ENCODE measurements around the gene NECAB3. TPM values are rescaled to one million over a fixed set of nuclear protein-coding genes. Genes with fewer than 3 reads are reported as not detected.

The NECAB3 gene
- total and polyA plus RNA-seq, 4 donors, result 10.5 to 14.8 (median 11.1) TPM

DNA sequence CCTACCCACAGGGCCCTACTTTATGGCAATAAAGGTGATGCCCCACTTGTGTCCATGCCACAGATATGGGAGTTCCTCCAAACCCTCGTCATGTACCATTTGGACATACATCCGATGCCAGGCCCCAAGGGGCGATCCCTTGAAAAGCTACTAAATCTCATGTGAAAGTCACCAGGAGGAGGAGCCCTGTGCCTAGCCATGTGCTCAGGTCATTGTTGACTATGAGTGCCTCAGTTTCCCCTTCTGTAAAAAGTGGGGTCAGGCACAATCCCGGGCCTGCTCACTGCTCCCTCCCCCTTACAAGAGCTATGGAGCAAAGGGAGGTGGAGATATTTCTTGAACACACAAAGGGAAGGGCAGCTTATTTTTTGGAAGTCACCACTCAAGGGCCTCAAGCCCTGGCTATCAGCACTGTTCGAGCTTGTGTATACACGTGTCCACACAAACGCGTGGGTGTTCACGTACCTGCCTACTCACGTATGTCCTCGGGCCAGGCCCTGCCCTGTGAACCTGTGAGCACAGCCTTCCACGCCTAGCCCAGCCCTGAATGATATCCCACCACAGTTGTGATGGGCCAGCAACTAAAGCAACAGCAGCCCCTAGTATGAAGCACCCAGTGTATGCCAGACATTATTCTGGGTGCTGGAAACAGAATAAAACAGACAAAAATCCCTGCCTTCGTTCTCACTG lies 5.6 kb downstream of the NECAB3 start:
- no peak overlapping the region for H3K9ac ChIP-seq (ENCODE audit: low read depth in 1 of 2, low read length in 2 of 2)

DNA sequence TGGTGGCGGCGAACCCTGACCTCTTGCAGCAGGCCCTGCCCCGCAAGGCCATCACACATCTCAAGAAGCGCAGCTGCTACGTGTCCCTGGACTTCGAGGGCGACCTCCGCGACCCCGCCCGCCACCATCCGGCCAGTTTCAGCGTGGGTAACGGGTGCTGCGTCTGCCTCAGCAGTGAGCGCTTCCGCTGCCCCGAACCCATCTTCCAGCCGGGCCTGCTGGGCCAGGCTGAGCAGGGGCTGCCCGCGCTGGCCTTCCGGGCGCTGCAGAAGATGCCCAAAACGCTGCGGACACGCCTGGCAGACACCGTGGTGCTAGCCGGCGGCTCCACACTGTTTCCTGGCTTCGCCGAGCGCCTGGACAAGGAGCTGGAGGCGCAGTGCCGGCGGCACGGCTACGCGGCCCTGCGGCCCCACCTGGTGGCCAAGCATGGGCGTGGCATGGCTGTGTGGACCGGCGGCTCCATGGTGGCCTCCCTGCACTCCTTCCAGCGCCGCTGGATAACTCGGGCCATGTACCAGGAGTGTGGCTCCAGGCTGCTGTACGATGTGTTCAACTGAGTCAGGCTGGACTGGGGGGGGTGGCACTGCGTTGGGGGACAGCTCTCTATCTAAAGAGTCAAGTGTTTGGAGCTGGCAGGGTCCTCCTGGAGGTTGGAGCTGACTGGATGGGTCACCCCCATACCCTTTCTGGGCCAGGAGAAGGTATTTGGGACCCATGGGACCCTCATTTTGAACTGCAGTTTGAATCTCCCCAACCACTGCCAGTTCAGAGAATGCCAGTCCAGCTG lies 6.4 kb downstream of the NECAB3 start:
- Histone ChIP-seq H3K36me3 (ENCODE audit: control insufficient read depth in 4 of 4, insufficient read depth in 3 of 4, low read depth in 1 of 4, low read length in 3 of 4) (peaks cover 0 to 4% (median 0%) of the 10 kb centered on the region in 4 donors), H3K4me1 (ENCODE audit: control insufficient read depth in 4 of 4, insufficient read depth in 4 of 4, low read length in 3 of 4) (peaks cover 3 to 49% (median 20%) of the 10 kb centered on the region in 4 donors), H3K27ac (ENCODE audit: low read depth in 1 of 2, low read length in 2 of 2) (peak overlapping the region; percentile 70 to 75), H3K4me3 (ENCODE audit: low read depth in 1 of 3, low read length in 3 of 3) (peak overlapping the region; percentile 49 to 64 (median 56)), H3K27me3 (ENCODE audit: control insufficient read depth in 4 of 4, insufficient read depth in 4 of 4, low read length in 3 of 4) (no peaks in the 10 kb centered on the region), H3K9ac (ENCODE audit: low read depth in 1 of 2, low read length in 2 of 2) (no peak overlapping the region), H3K9me3 (ENCODE audit: control insufficient read depth in 4 of 4, low read length in 3 of 4) (no peaks in the 10 kb centered on the region)
- peak; percentile 81 for DNase-seq (ENCODE audit: low spot score)
- WGBS, result 32% methylated on average over 47 of the region's 47 CpGs
- TF ChIP-seq NR2F2 (IDR thresholded peaks at IDR 0.05), result no peak
- peak; percentile 83 to 95 for TF ChIP-seq RAD21 (IDR thresholded peaks at IDR 0.05)
- no peak for TF ChIP-seq FOXA2 (IDR thresholded peaks at IDR 0.05)
- TF ChIP-seq, protein P1, sequence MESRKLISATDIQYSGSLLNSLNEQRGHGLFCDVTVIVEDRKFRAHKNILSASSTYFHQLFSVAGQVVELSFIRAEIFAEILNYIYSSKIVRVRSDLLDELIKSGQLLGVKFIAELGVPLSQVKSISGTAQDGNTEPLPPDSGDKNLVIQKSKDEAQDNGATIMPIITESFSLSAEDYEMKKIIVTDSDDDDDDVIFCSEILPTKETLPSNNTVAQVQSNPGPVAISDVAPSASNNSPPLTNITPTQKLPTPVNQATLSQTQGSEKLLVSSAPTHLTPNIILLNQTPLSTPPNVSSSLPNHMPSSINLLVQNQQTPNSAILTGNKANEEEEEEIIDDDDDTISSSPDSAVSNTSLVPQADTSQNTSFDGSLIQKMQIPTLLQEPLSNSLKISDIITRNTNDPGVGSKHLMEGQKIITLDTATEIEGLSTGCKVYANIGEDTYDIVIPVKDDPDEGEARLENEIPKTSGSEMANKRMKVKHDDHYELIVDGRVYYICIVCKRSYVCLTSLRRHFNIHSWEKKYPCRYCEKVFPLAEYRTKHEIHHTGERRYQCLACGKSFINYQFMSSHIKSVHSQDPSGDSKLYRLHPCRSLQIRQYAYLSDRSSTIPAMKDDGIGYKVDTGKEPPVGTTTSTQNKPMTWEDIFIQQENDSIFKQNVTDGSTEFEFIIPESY (IDR thresholded peaks at IDR 0.05), result no peak
- TF ChIP-seq, protein P2, sequence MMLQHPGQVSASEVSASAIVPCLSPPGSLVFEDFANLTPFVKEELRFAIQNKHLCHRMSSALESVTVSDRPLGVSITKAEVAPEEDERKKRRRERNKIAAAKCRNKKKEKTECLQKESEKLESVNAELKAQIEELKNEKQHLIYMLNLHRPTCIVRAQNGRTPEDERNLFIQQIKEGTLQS (IDR thresholded peaks at IDR 0.05), result no peak
- TF ChIP-seq SP1 (IDR thresholded peaks at IDR 0.05), result peak; percentile 10
- TF ChIP-seq RXRA (IDR thresholded peaks at IDR 0.05), result no peak
- TF ChIP-seq HNF4G (IDR thresholded peaks at IDR 0.05), result no peak
- TF ChIP-seq, protein P3, sequence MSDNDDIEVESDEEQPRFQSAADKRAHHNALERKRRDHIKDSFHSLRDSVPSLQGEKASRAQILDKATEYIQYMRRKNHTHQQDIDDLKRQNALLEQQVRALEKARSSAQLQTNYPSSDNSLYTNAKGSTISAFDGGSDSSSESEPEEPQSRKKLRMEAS (IDR thresholded peaks at IDR 0.05), result no peak
- TF ChIP-seq, protein P4, sequence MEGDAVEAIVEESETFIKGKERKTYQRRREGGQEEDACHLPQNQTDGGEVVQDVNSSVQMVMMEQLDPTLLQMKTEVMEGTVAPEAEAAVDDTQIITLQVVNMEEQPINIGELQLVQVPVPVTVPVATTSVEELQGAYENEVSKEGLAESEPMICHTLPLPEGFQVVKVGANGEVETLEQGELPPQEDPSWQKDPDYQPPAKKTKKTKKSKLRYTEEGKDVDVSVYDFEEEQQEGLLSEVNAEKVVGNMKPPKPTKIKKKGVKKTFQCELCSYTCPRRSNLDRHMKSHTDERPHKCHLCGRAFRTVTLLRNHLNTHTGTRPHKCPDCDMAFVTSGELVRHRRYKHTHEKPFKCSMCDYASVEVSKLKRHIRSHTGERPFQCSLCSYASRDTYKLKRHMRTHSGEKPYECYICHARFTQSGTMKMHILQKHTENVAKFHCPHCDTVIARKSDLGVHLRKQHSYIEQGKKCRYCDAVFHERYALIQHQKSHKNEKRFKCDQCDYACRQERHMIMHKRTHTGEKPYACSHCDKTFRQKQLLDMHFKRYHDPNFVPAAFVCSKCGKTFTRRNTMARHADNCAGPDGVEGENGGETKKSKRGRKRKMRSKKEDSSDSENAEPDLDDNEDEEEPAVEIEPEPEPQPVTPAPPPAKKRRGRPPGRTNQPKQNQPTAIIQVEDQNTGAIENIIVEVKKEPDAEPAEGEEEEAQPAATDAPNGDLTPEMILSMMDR (IDR thresholded peaks at IDR 0.05; ENCODE audit: low read depth, low read length, missing input control), result peak; percentile 85
- TF ChIP-seq, protein P5, sequence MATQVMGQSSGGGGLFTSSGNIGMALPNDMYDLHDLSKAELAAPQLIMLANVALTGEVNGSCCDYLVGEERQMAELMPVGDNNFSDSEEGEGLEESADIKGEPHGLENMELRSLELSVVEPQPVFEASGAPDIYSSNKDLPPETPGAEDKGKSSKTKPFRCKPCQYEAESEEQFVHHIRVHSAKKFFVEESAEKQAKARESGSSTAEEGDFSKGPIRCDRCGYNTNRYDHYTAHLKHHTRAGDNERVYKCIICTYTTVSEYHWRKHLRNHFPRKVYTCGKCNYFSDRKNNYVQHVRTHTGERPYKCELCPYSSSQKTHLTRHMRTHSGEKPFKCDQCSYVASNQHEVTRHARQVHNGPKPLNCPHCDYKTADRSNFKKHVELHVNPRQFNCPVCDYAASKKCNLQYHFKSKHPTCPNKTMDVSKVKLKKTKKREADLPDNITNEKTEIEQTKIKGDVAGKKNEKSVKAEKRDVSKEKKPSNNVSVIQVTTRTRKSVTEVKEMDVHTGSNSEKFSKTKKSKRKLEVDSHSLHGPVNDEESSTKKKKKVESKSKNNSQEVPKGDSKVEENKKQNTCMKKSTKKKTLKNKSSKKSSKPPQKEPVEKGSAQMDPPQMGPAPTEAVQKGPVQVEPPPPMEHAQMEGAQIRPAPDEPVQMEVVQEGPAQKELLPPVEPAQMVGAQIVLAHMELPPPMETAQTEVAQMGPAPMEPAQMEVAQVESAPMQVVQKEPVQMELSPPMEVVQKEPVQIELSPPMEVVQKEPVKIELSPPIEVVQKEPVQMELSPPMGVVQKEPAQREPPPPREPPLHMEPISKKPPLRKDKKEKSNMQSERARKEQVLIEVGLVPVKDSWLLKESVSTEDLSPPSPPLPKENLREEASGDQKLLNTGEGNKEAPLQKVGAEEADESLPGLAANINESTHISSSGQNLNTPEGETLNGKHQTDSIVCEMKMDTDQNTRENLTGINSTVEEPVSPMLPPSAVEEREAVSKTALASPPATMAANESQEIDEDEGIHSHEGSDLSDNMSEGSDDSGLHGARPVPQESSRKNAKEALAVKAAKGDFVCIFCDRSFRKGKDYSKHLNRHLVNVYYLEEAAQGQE (IDR thresholded peaks at IDR 0.05), result no peak
- no peak for TF ChIP-seq FOXA1 (IDR thresholded peaks at IDR 0.05)
- TF ChIP-seq JUND (IDR thresholded peaks at IDR 0.05), result no peak
- TF ChIP-seq HNF4A (conservative IDR thresholded peaks at IDR 0.05), result no peak

More for the DNA sequence above, 5.6 kb downstream of the NECAB3 start:
- Histone ChIP-seq H3K9me3 (ENCODE audit: control insufficient read depth in 4 of 4, low read length in 3 of 4) (no peaks in the 10 kb centered on the region), H3K27me3 (ENCODE audit: control insufficient read depth in 4 of 4, insufficient read depth in 4 of 4, low read length in 3 of 4) (no peaks in the 10 kb centered on the region), H3K4me1 (ENCODE audit: control insufficient read depth in 4 of 4, insufficient read depth in 4 of 4, low read length in 3 of 4) (peaks cover 7 to 49% (median 21%) of the 10 kb centered on the region in 4 donors), H3K4me3 (ENCODE audit: low read depth in 1 of 3, low read length in 3 of 3) (no peak overlapping the region), H3K27ac (ENCODE audit: low read depth in 1 of 2, low read length in 2 of 2) (no peak overlapping the region), H3K36me3 (ENCODE audit: control insufficient read depth in 4 of 4, insufficient read depth in 3 of 4, low read depth in 1 of 4, low read length in 3 of 4) (peaks cover 0 to 4% (median 0%) of the 10 kb centered on the region in 4 donors)
- 83% methylated on average over 13 of the region's 13 CpGs for WGBS
- TF ChIP-seq NR2F2 (IDR thresholded peaks at IDR 0.05), result no peak
- TF ChIP-seq FOXA2 (IDR thresholded peaks at IDR 0.05), result no peak
- TF ChIP-seq GABPA (IDR thresholded peaks at IDR 0.05 in 1 of 2, conservative IDR thresholded peaks at IDR 0.05 in 1 of 2), result no peak
- no peak for TF ChIP-seq SP1 (IDR thresholded peaks at IDR 0.05)
- no peak for TF ChIP-seq HNF4A (conservative IDR thresholded peaks at IDR 0.05)
- no peak for TF ChIP-seq YY1 (IDR thresholded peaks at IDR 0.05)
- TF ChIP-seq, protein P3 (IDR thresholded peaks at IDR 0.05), result no peak
- no peak for TF ChIP-seq JUND (IDR thresholded peaks at IDR 0.05)
- no peak for TF ChIP-seq FOXA1 (IDR thresholded peaks at IDR 0.05)
- TF ChIP-seq RAD21 (IDR thresholded peaks at IDR 0.05), result no peak
- TF ChIP-seq, protein P1 (IDR thresholded peaks at IDR 0.05), result no peak
- TF ChIP-seq EGR1 (IDR thresholded peaks at IDR 0.05; ENCODE audit: low read depth in 2 of 2), result no peak
- no peak for TF ChIP-seq TAF1 (conservative IDR thresholded peaks at IDR 0.05)
- TF ChIP-seq, protein P2 (IDR thresholded peaks at IDR 0.05), result no peak
- DNase-seq (ENCODE audit: low spot score), result no peak
